HL-60 (cell line): ENCODE measurements around the gene BGN.

Source experiments
- CTCF ChIP-seq: IDR thresholded peaks from one replicate; pipeline ENCODE4 v1.5.1; 2011; ENCODE audit warnings: low read length, control low read depth, inconsistent platforms; ENCODE audit not compliant: insufficient read depth
- POLR2AphosphoS5 ChIP-seq: IDR thresholded peaks from 2 replicates; pipeline ENCODE4 v1.6.1; 2012; ENCODE audit warnings: low read depth
- REST ChIP-seq: IDR thresholded peaks from 2 replicates; pipeline ENCODE4 v1.6.1; 2012; ENCODE audit warnings: low read depth; ENCODE audit not compliant: insufficient replicate concordance
- SPI1 ChIP-seq: IDR thresholded peaks from 2 replicates; pipeline ENCODE4 v1.6.1; 2012; ENCODE audit warnings: low read depth, mild to moderate bottlenecking, borderline replicate concordance

- TF ChIP-seq CTCF (no peak), POLR2AphosphoS5 (no peak), SPI1 (no peak), REST (no peak)
Observed at GRCh38 chrX:153502131-153502530, 7.4 kb downstream of the BGN start.
